Measurements from ENCODE around the gene CGB5.
A peak's percentile ranks its signal among the peaks of the same experiment; 100 is the strongest.

CGB5 gene

DNA sequence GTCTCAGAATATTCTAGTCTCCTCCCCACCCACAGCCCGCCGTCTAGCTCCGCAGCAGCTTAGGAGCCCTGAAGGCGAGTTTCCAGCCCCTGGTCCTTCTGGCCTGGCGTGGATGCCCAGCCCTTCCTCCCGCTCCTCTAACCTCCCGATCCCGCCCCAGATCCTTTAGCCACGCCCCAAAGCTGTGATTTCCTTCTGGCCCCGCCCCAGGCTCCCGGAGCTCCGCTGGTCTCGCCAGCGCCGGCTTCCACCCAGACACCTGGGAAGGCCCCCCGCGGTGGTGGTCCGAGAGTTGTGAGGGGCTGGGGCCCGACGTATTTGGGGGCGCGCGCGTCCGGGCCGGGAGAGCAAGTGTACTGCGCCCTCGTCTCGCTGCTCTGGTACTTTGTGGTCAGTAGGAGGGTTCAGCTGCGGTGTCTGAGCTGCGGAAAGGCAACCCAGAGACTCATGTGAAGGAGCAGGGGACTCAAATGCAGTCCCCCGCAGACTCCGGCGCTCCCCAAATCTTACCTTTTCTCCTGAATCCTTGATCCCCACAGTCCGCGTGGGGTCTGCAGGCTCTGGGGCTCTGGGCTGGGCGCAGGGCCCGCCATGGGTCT is 14.1 kb downstream of the CGB5 start, which contains the start of gene CGB7:
Gene CGB7 (minus strand): TSS at position 114 of the 599 bp plus-strand sequence. CDS start 2,374 bp downstream, outside the sequence.
- peak; percentile 72 for DNase-seq

DNA sequence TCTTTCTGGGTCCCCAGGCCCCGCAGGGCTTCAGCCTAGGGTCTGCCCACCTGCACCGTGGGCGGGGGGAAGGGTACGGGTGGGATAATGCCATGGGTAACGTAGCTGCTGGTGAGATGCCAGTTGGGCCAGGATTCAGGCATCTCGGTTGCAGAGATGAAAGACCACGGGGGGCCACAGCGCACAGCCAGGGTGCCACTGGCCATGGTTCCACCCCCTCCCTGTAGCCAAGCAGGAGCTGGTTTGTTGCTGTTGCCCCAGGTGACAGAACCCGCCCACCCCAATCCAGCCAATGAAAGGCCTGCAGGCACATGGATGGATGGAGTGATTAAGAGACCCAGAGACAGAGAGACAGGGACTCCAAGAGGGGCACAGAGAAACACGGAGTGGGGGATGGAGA is 14.9 kb downstream of the CGB5 start:
- peak; percentile 55 for DNase-seq

DNA sequence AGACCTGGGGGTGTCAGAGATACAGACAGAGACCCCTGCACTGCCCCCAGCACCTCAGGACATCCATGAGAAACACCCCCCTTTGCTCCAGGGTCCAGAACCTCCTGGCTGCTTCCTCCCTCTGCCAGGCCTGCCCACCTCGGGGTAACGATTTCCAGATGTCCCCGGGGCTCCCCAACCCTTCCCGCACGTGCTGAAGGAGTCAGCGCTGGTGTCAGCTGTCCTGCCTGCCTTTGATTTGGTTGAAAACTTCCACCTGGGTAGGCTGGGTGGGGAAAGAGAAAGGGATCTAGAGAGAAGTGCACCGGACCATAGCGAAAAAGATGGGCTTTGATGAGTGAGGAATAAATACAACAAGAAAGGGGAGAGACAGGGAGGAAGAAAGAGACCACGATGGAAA is 15.4 kb downstream of the CGB5 start:
- no peak for DNase-seq

DNA sequence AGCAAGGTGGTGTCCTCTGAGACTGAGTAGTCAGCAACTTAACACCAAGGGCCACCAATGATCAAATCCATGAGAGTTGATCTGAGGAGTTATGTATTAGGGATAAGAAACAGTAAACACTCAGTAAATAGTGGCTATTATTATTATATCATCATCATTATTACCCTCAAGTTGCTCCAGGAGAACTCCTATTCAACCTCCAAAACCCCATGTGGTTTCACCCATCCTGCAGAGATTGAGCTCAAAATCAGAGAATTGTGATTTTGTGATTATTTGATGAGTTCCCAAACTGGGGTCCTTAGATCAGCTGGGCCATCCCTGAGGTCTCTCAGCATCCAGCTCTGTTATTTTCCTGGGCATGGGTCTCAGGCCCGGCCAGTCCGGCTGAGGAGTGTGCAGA is 17.4 kb downstream of the CGB5 start:
- no peak for DNase-seq

DNA sequence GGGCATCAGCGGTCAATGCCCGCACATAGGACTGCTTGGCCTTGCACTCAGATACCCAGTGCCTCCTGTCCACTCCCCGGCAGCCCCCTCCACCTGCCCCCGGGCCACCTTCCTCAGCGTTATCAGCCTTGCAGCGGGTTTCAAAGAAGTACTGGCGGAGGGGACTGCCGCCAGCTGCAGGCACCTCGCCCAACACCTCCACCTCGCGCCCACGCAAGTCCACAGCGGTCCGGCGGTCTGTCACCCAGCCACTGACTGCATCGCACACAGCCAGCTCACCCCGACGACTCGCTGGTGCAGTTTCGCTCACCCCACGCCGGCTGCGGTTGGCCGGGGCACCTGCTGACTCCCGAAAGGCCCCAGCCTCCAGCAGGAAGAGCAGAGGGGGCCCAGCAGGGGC is 17.8 kb downstream of the CGB5 start:
- no peak for DNase-seq

DNA sequence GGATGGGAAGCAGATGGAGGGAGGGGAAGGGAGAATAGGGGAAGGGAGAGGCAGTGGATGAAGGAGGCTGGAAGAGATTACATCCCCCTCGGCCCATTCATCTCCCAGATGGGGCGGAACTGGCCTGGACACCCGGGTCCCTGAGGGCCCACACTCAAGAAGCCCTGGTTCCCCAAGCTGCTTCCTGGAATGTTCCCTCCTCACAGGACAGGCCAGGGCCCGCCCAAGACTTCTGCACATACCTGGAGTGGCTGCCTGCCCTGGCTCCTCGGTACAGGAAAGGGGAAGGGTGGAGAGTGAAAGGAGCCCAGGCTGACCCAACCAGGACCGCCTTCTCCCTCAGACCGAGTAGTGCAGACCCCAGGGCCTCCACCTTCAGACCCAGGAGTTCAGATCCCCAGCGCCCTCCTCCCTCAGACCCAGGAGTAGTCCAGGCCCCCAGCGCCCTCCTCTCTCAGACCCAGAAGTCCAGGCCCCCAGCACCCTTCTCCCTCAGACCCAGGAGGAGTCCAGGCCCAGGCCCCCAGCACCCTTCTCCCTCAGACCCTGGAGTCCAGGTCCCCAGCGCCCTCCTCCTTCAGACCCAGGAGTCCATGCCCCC is 20.5 kb downstream of the CGB5 start:
- no peak for DNase-seq

DNA sequence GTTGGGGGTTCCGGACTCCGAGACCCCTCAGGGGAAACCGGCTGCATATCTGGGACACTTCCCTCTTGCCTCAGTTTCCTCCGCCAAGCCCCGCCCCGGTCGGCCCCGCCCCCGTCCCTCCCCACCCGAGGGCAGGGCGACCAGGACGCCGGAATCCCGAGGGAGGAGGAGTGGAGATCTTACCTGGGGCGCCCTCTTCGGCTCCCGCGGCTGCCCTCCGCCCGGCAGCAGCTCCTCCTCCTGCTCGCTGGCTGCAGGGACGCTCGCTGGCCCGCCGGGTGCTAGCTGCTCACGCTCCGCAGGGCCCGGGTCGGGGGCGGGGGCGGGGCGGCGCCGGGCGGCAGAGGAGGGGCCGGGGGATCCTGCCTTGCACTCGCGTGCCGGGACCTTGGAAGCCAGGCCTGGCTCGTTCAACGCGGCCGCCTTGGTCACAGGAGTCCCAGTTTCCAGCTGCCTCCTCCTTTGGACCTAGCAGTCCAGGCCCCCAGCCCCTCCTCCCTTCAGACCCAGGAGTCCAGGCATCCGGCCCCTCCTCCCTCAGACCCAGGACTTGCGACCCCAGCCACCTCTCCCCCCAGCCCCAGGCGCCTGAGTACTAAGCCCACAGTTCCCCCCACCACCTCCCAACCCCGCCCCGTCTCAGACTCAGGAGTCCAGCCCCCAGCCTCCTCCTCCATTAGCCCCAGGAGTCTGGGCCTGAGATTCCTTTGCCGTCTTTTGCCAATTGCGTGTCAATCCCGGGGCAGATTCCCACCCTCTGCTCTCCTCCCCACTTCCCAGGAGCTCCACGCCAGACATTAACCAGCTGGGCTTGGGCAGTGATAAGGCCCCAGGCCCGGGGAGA is 21.3 kb downstream of the CGB5 start, which contains the start of gene NTF4:
Gene NTF4 (minus strand): TSS at position 51 of the 844 bp plus-strand sequence. CDS start 2,821 bp downstream, outside the sequence.
- no peak for DNase-seq

DNA sequence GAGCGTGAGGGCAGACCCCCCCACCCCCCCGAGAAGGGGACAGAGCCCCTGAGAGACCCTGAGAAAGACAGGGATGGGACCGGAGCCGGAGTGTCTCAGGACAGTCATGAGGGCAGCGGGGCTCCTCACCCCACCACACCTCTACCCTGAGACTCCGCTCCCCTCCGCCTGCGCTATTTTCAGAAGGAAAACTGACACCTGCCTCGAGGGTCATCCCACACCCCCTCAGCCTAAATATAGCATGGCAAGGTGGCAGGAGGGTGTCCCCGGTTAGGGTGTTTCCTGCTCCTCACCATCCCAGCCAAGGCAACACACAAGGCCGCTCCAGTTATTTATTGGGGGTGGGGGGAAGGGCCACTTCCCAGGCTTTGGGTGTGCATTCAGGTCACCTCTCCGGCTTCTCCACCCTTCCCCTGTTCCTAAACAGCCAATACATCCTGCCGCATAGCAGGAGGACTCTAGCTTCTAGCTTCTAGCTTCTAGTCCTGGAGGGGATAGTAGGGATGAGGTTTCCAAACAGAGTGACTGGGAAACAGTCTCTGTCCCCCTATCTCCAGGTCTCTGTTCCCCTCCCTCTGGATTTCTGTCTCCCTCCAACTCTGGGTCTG is 22.4 kb downstream of the CGB5 start:
- no peak for DNase-seq

DNA sequence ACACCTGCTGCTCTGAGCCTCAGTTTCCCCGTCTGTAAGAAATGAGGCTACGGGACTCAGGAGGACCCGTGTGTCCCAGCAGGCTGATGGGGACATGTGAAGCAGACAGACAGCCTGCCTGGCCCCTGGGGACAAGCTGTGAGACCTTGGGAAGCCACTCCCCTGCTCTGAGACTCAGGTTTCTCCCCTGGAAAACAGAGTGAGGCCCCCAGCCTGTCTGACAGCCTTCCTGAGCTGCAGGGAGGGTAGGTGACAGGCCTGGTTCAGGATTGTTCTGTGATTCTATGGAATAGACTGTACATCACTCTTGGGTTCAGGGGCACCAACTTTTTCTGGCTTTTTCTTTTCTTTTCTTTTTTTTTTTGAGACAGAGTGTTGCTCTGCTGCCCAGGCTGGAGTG is 23.9 kb downstream of the CGB5 start:
- no peak for DNase-seq

DNA sequence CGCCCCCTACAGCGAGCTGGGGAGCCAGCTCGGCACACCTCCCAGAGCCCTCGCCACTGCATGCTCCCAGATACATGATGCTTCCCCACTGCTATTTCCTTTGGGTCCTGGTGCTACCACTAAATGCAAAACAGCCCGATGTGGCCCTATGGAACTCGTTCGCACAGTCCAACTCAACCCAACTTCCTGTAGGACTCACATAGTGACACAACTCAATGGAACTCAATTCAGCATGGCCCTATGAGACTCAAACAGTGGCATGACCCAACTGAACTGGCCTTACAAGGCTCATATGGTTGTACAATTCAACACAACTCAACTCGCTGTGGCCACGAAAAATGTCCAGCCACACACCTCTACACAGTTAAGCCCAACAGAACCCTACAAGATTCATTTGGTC is 25.4 kb downstream of the CGB5 start:
- DNase-seq, result no peak

DNA sequence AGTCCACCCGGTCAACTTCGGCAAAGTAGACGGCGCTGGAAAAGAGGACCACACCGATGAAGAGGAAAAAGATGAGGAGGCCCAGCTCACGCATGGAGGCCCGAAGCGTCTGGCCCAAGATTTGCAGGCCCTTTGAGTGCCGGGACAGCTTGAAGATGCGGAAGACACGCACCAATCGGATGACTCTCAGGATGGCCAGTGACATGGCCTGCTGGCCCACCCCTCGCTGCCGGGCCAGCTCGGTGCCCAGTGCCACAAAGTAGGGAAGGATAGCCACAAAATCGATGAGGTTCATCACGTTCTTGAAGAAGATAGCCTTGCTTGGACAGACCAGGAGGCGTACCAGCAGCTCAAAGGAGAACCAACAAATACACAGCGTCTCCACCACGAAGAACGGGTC is 26.8 kb downstream of the CGB5 start:
- no peak for DNase-seq

DNA sequence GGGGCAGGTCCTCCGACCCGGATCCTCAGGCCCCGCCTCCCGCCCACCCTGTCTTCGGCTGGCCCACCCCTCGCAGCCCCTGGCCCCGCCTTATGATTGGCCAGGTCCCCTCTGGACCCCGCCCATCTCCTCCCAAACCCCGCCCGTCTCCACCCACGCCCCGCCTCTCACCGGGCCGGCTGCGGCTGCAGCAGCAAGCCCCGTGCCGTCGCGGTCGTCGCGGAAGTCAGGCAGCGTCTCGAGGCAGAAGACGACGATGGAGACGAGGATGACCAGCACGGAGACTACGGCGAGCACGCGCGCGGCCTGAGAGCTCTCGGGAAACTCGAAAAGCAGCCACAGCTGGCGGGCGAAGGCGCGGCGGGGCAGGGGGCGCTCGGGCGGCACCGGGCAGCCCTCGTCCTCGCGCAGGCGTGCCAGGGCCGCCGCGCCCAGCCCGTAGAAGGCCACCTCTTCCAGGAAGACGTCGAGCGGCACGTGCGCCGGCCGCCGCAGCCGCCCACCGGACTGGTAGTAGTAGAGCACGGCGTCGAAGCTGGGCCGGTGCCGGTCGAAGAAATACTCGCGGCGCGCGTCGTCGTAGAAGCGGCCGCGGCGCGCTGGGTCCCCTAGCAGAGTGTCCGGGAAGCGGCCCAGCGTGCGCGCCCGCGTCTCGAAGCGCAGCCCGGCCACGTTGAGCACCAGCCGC is 28.4 kb downstream of the CGB5 start:
- no peak for DNase-seq

DNA sequence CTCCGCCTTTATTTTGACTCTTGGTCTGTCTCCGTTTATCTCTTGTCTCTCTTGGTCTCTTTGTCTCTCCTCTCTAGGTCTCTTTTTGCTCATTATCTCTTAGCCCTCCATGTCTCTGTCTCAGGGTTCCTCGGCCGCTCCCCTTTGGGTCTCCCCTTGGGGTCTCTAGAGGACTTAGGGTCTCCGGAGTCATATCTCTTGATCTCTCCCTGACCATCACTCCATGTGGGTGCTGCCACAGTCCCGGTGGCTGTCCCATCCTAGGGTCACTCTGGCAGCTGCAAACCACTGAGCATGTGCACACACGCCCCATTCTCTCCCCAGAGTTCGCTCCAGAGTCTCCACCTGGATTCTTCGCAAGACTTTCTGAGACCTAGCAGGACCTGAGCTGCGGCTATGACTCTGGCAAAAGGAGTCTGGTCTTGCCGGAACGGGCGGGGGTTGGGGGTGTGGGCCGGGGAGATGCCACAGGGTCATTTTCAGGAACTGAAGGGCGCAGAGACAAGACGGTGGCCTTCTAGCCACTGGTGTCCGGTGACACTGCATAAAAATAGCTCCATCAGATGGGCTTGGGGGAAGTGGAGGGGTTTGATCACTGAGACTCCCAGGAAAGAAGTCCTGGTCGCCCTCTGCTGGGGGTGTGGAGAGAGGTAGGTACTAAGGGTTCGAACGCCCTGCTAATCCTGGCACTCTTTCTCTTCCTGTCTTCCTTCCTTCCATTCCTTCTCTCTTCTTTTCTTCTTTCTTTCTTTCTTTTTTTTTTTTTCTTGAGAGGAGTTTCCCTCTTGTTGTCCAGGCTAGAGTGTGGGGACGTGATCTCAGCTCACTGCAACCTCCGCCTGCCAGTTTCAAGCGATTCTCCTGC is 30.1 kb downstream of the CGB5 start:
- peak; percentile 44 for DNase-seq

DNA sequence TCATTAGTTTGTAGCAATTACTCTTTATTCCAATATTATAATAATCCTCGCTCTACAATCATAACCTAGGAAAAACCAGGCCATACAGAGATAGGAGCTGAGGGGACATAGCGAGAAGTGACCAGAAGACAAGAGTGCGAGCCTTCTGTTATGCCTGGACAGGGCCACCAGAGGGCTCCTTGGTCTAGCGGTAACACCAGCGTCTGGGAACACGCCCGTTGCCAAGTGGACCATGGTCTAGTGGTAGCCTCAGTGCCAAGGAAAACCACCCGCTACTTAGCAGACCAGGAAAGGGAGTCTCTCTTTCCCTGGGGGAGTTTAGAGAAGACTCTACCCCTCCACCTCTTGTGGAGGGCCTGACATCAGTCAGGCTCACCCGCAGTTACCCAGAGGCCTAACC is 31.2 kb downstream of the CGB5 start:
- DNase-seq, result peak; percentile 55

DNA sequence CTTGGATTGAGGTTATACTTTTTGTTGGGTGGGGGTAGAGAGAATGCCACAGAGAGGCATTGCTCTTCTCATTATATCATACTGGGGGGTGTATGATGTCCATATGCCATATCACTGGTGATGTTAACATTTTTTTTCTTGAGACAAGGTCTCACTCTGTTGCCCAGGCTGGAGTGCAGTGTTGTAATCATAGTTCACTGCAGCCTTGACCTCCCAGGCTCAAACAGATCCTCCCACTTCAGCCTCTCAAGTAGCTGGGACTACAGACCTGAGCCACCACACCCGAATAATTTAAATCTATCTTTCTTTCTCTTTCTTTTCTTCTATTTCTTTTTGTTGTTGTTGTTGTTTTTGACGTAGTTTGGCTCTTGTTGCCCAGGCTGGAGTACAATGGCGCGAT is 36.7 kb downstream of the CGB5 start:
- no peak for DNase-seq

DNA sequence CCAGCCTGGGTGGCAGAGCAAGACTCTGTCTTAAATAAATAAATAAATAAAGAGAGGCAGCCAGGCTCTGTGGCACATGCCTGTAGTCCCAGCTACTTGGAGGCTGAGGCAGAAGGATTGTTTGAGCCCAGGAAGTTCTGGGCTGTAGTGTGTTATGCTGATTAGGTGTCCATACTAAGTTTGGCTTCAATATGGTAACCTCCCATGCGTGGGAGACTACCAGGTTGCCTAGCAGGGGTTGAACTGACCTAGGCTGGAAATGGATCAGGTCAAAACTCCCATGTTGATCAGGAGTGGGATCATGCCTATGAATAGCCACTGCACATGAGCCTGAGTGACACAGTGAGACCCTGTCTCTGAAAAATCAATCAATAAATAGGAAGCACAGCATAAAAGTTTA is 37.6 kb downstream of the CGB5 start:
- DNase-seq, result no peak

DNA sequence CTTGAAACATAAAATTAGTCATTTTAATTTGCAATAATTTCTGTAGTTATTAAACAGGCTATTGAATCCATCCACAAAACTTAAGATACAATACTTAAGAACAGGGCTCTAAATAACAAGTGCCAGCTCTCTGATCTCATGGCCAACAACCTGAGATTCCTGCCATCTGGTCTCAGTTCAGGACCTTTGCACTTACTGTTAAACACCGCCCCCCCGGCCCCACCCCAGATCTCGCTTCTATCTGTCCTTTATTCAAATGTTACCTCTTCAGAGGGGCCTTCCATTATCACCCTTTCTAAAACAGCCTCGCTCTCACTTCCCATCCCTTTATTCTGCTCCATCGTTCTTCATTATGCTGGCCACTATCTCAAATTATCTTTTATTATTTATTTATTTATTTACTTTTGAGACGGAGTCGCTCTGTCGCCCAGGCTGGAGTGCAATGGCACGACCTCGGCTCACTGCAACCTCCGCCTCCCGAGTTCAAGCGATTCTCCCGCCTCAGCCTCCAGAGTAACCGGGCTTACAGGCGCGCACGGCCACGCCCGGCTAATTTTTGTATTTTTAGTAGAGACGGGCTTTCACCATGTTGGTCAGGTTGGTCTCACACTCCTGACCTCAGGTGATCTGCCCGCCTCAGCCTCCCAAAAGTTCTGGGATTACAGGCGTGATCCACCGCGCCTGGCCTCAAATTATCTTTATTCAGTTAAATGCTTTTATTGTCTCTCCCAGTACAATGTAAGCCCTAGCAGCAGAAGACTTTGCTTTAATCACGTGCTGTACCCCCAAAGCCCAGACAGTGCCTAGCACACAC is 40.8 kb downstream of the CGB5 start:
- no peak for DNase-seq

DNA sequence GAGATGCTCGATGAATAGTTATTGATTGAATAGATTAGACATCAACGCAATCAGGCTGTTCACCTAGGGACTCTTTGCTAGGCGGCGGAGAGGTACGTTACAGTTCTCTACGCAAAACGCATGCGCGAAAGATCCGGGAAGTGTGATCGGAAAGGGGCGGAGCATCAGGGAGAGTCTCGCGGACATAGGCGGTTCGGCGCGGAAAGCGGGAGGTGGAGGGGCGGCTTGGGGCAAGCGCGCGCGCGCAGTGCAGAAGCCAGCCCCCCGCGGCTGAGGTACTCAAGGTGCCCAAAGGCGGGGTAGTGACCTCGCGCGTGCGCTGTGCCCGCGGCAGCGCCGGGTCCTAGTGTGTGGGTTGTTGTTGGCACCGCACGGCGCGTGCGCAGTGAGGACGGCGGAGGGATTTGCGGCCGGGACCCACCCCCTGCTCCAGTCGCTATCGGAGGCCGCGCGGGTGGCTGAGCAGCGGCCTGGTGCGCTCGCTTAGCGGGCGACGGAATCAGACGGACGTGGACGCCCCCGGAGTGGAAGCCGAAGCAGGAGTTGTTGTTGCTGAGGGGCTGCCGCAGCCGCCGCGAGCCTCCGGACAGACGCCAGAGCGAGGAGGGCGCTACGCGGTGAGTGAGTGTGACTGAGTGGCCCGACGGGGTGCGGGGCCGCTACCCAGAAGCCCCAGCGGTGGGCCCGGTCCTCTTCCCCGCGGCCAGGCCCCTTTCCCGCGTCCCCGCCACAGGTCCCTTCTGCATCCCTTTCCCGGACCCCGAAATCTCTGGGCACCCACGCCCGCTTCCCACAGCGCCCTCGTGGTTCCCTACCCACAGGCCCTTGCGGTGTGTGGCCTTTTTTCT is 41.6 kb downstream of the CGB5 start, which contains the start of gene SNRNP70:
Gene SNRNP70 (plus strand): TSS at position 432 of the 848 bp plus-strand sequence. CDS start 964 bp downstream, outside the sequence.
- DNase-seq, result peak; percentile 99

DNA sequence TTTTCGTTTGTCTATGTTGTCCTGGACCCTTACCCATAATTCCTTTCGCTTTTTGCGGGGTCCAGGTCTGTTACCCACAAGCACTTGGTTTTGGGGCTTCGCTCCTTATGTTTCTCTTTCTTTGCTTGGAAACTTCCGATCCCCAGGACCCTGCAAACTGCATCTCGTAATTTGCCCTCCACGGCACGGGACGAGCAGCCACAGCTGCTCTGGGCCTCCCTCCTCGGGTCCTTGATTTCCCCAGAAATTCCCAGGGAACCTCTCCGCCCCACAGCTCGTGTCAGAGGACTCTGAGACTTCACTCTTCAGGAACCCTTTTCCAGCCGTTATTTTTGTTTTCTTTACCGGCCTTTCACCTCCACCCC is 42.2 kb downstream of the CGB5 start:
- DNase-seq, result no peak

DNA sequence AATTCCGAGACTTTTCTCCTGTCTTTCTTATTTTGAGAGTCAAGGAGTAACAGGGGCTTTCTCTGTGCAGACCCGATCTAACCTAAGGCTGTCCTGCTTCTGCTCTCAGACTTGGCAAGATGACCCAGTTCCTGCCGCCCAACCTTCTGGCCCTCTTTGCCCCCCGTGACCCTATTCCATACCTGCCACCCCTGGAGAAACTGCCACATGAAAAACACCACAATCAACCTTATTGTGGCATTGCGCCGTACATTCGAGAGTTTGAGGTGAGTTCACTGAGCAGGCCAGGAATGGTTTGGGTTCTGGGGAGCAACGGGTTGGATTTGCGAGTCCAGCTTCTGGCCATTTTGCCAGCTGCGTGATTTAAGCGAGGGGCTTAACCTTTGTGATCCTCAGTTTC is 42.6 kb downstream of the CGB5 start:
- no peak for DNase-seq
